ENCODE results near the gene RTP2.

DNA sequence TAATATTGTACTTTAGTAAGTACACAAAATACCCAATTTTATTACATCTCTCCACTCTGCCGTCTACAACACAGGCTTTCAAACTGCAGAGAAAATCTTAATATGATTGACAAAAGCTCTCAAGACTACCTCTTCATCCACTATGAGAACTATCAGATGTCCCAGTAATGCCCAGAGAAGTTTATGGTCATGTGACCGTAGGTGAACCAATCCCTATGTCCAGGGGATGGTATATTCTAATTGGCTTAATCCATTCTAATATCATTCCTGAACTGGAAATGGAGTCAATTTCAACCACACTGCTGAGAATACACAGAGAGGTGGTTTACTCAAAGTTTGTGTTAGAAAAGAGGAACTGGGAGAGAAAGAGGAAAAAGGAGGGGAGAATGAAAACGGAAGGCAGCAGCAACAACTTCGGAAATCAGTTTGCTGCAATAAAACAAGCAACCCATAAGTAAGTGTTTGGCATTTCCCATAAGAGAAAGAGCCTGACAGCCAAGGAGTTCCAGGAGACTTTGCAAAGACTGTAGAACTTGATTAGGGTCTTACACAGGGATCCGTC lies 39.4 kb downstream of the RTP2 start:
- TF ChIP-seq POLR2A (IDR thresholded peaks at IDR 0.05) (no peak), CTCF (IDR thresholded peaks at IDR 0.05) (no peak)

Data from thyroid gland (tissue), 4 donors.